ENCODE data around the gene PIGC.
"Not testable (repeated sequence)": the region's sequence is repeated elsewhere in the genome, so short reads cannot be mapped to it uniquely, and the experiment has no call there.

PIGC gene

DNA sequence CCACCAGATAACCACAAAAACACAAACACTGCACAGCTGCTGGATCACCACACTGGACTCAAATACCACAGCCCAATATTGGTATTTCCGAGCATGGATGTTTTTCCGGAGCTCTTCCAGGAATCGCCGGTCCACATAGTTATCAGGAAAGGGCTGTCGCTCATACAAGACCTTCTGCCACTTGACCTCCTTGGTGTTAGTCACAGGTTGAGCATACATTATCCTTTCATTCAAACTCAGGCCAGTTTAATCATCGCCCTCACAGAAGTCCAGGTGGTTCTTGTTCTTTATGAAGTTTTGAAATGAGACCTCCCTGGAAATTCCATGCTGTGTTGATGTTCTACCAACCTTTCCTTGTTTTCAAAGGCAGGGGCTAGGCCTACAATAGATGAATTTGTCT is 1.5 kb downstream of the PIGC start:
- no peak overlapping the region for H4K8ac ChIP-seq (ENCODE audit: low read depth, low read length)
- H2BK15ac ChIP-seq (ENCODE audit: low read length): no peak overlapping the region
- H3K4ac ChIP-seq (ENCODE audit: low read length): no peak overlapping the region
- no peak for DNase-seq (ENCODE audit: low spot score)
- H3K9me3 ChIP-seq (replicated peaks in 1 of 2; ENCODE audit: control insufficient read depth in 2 of 2, insufficient read depth in 1 of 2, low read depth in 1 of 2, low read length in 2 of 2): no peaks in the 10 kb centered on the region
- H2BK5ac ChIP-seq (ENCODE audit: low read length): no peak overlapping the region
- H3K18ac ChIP-seq (ENCODE audit: low read length): no peak overlapping the region
- no CpG with 5 or more reads among the region's 6 CpGs for WGBS, 2 donors (ENCODE audit: extremely low coverage in 2 of 2, insufficient read length in 2 of 2, insufficient replicate concordance in 1 of 2)
- H2BK120ac ChIP-seq (ENCODE audit: low read depth, low read length): no peak overlapping the region
- no peak overlapping the region for H2AFZ ChIP-seq (ENCODE audit: low read length)
- H3K4me1 ChIP-seq (ENCODE audit: control insufficient read depth in 2 of 2, insufficient read depth in 1 of 2, low read depth in 1 of 2, low read length in 2 of 2): peaks cover 0 to 4% of the 10 kb centered on the region in 2 donors
- H3K27ac ChIP-seq (replicated peaks; ENCODE audit: low read length): no peak overlapping the region
- no peak overlapping the region for H2BK12ac ChIP-seq (ENCODE audit: low read length)
- peak overlapping the region in 1 of 2 donors; percentile 73 for H3K4me3 ChIP-seq (ENCODE audit: low read length in 2 of 2)
- no peak overlapping the region for H3K9ac ChIP-seq (ENCODE audit: low read depth, low read length, poor library complexity)
- no peak overlapping the region for H3K23ac ChIP-seq (ENCODE audit: low read depth, low read length, poor library complexity)
- no peak overlapping the region for H4K91ac ChIP-seq (ENCODE audit: low read depth, low read length, poor library complexity)
- H3K36me3 ChIP-seq (replicated peaks in 1 of 2; ENCODE audit: control insufficient read depth in 2 of 2, insufficient read depth in 2 of 2, low read length in 2 of 2): peaks cover 5 to 19% of the 10 kb centered on the region in 2 donors
- H3K27me3 ChIP-seq (ENCODE audit: control insufficient read depth in 3 of 3, insufficient read depth in 3 of 3, low read depth in 1 of 3, low read length in 3 of 3): peaks cover 0 to 4% (median 0%) of the 10 kb centered on the region in 3 experiments
- H3K79me1 ChIP-seq (ENCODE audit: low read depth, low read length): no peaks in the 10 kb centered on the region
- no peak overlapping the region for H3K4me2 ChIP-seq (ENCODE audit: insufficient read depth, low read length, poor library complexity, severe bottlenecking)
- H3K14ac ChIP-seq (ENCODE audit: low read length): no peak overlapping the region
- no peak overlapping the region for H2AK5ac ChIP-seq (ENCODE audit: low read depth, low read length)

DNA sequence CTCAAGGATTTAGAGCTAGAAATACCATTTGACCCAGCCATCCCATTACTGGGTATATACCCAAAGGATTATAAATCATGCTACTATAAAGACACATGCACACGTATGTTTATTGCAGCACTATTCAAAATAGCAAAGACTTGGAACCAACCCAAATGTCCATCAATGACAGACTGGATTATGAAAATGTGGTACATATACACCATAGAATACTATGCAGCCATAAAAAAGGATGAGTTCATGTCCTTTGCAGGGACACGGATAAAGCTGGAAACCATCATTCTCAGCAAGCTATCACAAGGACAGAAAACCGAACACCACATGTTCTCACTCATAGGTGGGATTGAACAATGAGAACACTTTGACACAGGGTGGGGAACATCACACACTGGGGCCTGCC is 6.7 kb downstream of the PIGC start:
- H4K91ac ChIP-seq (ENCODE audit: low read depth, low read length, poor library complexity); H2AFZ ChIP-seq (ENCODE audit: low read length); H2BK120ac ChIP-seq (ENCODE audit: low read depth, low read length); H3K4me2 ChIP-seq (ENCODE audit: insufficient read depth, low read length, poor library complexity, severe bottlenecking); H3K14ac ChIP-seq (ENCODE audit: low read length); DNase-seq (ENCODE audit: low spot score); H3K9me3 ChIP-seq (replicated peaks in 1 of 2; ENCODE audit: control insufficient read depth in 2 of 2, insufficient read depth in 1 of 2, low read depth in 1 of 2, low read length in 2 of 2); H2BK15ac ChIP-seq (ENCODE audit: low read length); H3K23ac ChIP-seq (ENCODE audit: low read depth, low read length, poor library complexity); H3K4me1 ChIP-seq (ENCODE audit: control insufficient read depth in 2 of 2, insufficient read depth in 1 of 2, low read depth in 1 of 2, low read length in 2 of 2); H3K79me1 ChIP-seq (ENCODE audit: low read depth, low read length); H2BK5ac ChIP-seq (ENCODE audit: low read length); H3K27me3 ChIP-seq (ENCODE audit: control insufficient read depth in 3 of 3, insufficient read depth in 3 of 3, low read depth in 1 of 3, low read length in 3 of 3); H4K8ac ChIP-seq (ENCODE audit: low read depth, low read length); H2BK12ac ChIP-seq (ENCODE audit: low read length); H3K4me3 ChIP-seq (ENCODE audit: low read length in 2 of 2); H2AK5ac ChIP-seq (ENCODE audit: low read depth, low read length); H3K9ac ChIP-seq (ENCODE audit: low read depth, low read length, poor library complexity); H3K18ac ChIP-seq (ENCODE audit: low read length); H3K4ac ChIP-seq (ENCODE audit: low read length); H3K27ac ChIP-seq (replicated peaks; ENCODE audit: low read length): not testable (repeated sequence)
- peaks cover 5 to 13% of the 10 kb centered on the region in 2 donors for H3K36me3 ChIP-seq (replicated peaks in 1 of 2; ENCODE audit: control insufficient read depth in 2 of 2, insufficient read depth in 2 of 2, low read length in 2 of 2)
- no CpG with 5 or more reads among the region's 3 CpGs for WGBS, 2 donors (ENCODE audit: extremely low coverage in 2 of 2, insufficient read length in 2 of 2, insufficient replicate concordance in 1 of 2)

DNA sequence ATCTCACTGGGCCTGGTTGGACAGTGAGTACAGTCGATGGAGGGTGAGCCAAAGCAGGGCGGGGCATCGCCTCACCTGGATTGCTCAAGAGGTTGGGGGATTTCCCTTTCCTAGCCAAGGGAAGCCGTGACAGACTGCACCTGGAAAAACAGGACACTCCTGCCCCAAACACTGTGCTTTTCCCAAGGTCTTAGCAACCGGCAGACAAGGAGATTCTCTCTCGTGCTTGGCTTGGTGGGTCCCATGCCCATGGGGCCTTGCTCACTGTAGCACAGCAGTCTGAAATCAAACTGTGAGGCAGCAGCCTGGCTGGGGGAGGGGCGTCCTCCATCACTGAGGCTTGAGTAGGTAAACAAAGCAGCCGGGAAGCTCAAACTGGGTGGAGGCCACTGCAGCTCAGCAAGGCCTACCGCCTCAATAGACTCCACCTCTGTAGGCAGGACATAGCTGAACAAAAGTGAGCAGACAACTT is 12.1 kb downstream of the PIGC start:
- Histone ChIP-seq H3K9ac (ENCODE audit: low read depth, low read length, poor library complexity) (no peak overlapping the region), H2BK12ac (ENCODE audit: low read length) (no peak overlapping the region)

DNA sequence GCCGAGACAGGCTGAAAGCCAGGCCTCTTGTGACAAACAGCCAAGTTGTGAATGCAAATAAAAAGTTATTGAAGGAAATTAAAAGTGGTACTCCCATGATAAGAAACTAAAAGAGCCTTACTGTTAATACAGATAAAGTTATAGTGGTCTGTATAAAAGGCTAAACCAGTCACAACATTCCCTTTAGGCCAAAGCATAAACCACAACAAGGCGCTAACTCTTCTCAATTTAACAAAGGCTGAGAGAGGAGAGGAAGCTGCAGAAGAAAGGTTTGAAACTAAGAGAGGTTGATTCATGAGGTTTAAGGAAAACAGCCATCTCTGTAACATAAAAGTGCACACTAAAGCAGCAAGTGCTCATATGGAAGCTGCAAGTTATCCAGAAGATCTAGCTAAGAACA is 12.7 kb downstream of the PIGC start:
- Histone ChIP-seq H3K4me3 (ENCODE audit: low read length in 2 of 2) (no peak overlapping the region), H2BK5ac (ENCODE audit: low read length) (no peak overlapping the region), H3K79me1 (ENCODE audit: low read depth, low read length) (peaks cover 3% of the 10 kb centered on the region), H3K27me3 (ENCODE audit: control insufficient read depth in 3 of 3, insufficient read depth in 3 of 3, low read depth in 1 of 3, low read length in 3 of 3) (no peaks in the 10 kb centered on the region), H3K23ac (ENCODE audit: low read depth, low read length, poor library complexity) (no peak overlapping the region), H4K91ac (ENCODE audit: low read depth, low read length, poor library complexity) (no peak overlapping the region), H2BK12ac (ENCODE audit: low read length) (no peak overlapping the region), H3K9ac (ENCODE audit: low read depth, low read length, poor library complexity) (no peak overlapping the region), H3K36me3 (replicated peaks in 1 of 2; ENCODE audit: control insufficient read depth in 2 of 2, insufficient read depth in 2 of 2, low read length in 2 of 2) (no peaks in the 10 kb centered on the region), H4K8ac (ENCODE audit: low read depth, low read length) (no peak overlapping the region), H3K18ac (ENCODE audit: low read length) (peak overlapping the region; percentile 18), H2BK15ac (ENCODE audit: low read length) (no peak overlapping the region), H3K4me2 (ENCODE audit: insufficient read depth, low read length, poor library complexity, severe bottlenecking) (no peak overlapping the region), H2AFZ (ENCODE audit: low read length) (no peak overlapping the region), H3K14ac (ENCODE audit: low read length) (no peak overlapping the region), H2AK5ac (ENCODE audit: low read depth, low read length) (no peak overlapping the region), H2BK120ac (ENCODE audit: low read depth, low read length) (no peak overlapping the region), H3K4me1 (ENCODE audit: control insufficient read depth in 2 of 2, insufficient read depth in 1 of 2, low read depth in 1 of 2, low read length in 2 of 2) (peaks cover 0 to 6% of the 10 kb centered on the region in 2 donors), H3K9me3 (replicated peaks in 1 of 2; ENCODE audit: control insufficient read depth in 2 of 2, insufficient read depth in 1 of 2, low read depth in 1 of 2, low read length in 2 of 2) (no peaks in the 10 kb centered on the region), H3K27ac (replicated peaks; ENCODE audit: low read length) (no peak overlapping the region), H3K4ac (ENCODE audit: low read length) (no peak overlapping the region)
- WGBS, 2 donors (ENCODE audit: extremely low coverage in 2 of 2, insufficient read length in 2 of 2, insufficient replicate concordance in 1 of 2): no CpG with 5 or more reads among the region's 2 CpGs
- DNase-seq (ENCODE audit: low spot score): no peak

More for the DNA sequence above, 12.1 kb downstream of the PIGC start:
- H3K9me3 ChIP-seq (replicated peaks in 1 of 2; ENCODE audit: control insufficient read depth in 2 of 2, insufficient read depth in 1 of 2, low read depth in 1 of 2, low read length in 2 of 2): no peaks in the 10 kb centered on the region
- H3K36me3 ChIP-seq (replicated peaks in 1 of 2; ENCODE audit: control insufficient read depth in 2 of 2, insufficient read depth in 2 of 2, low read length in 2 of 2): no peaks in the 10 kb centered on the region
- no peak overlapping the region for H4K91ac ChIP-seq (ENCODE audit: low read depth, low read length, poor library complexity)
- H3K4me3 ChIP-seq (ENCODE audit: low read length in 2 of 2): no peak overlapping the region
- no peak for DNase-seq (ENCODE audit: low spot score)
- peaks cover 0 to 6% of the 10 kb centered on the region in 2 donors for H3K4me1 ChIP-seq (ENCODE audit: control insufficient read depth in 2 of 2, insufficient read depth in 1 of 2, low read depth in 1 of 2, low read length in 2 of 2)
- H2BK5ac ChIP-seq (ENCODE audit: low read length): no peak overlapping the region
- no peak overlapping the region for H2AK5ac ChIP-seq (ENCODE audit: low read depth, low read length)
- no peak overlapping the region for H2BK15ac ChIP-seq (ENCODE audit: low read length)
- no peaks in the 10 kb centered on the region for H3K27me3 ChIP-seq (ENCODE audit: control insufficient read depth in 3 of 3, insufficient read depth in 3 of 3, low read depth in 1 of 3, low read length in 3 of 3)
- no peak overlapping the region for H3K27ac ChIP-seq (replicated peaks; ENCODE audit: low read length)
- peak overlapping the region; percentile 52 for H3K18ac ChIP-seq (ENCODE audit: low read length)
- H4K8ac ChIP-seq (ENCODE audit: low read depth, low read length): no peak overlapping the region
- no CpG with 5 or more reads among the region's 9 CpGs for WGBS, 2 donors (ENCODE audit: extremely low coverage in 2 of 2, insufficient read length in 2 of 2, insufficient replicate concordance in 1 of 2)
- peaks cover 3% of the 10 kb centered on the region for H3K79me1 ChIP-seq (ENCODE audit: low read depth, low read length)
- no peak overlapping the region for H3K4me2 ChIP-seq (ENCODE audit: insufficient read depth, low read length, poor library complexity, severe bottlenecking)
- no peak overlapping the region for H3K23ac ChIP-seq (ENCODE audit: low read depth, low read length, poor library complexity)
- H2BK120ac ChIP-seq (ENCODE audit: low read depth, low read length): no peak overlapping the region
- no peak overlapping the region for H3K4ac ChIP-seq (ENCODE audit: low read length)
- H3K14ac ChIP-seq (ENCODE audit: low read length): no peak overlapping the region
- no peak overlapping the region for H2AFZ ChIP-seq (ENCODE audit: low read length)
